Spleen (tissue), 11 donors: Measurements from ENCODE around the gene RING1. TPM values are rescaled to one million over a fixed set of nuclear protein-coding genes. Genes with fewer than 3 reads are reported as not detected.
"Not testable (repeated sequence)": the region's sequence is repeated elsewhere in the genome, so short reads cannot be mapped to it uniquely, and the experiment has no call there.

Experiments used
- DNase-seq: peaks from one replicate; pipeline ENCODE4 v3.0.0-alpha.2; 2020
- H3K27ac ChIP-seq, 8 donors: fragments of 200-600 bp; sonication (generic) in 7 of 8; 1 replicate in 4 of 8; 2 replicates in 4 of 8; pipeline versions ENCODE4 v1.5.0 to v1.8.0; 2016 to 2021; ENCODE audit warnings: inconsistent platforms in 4 of 8, mild to moderate bottlenecking in 4 of 8, moderate library complexity in 1 of 8
- H3K27me3 ChIP-seq, 7 donors: fragments of 200-600 bp; sonication (generic) in 6 of 7; replicated peaks in 1 of 7; 1 replicate in 4 of 7; 2 replicates in 3 of 7; pipeline versions ENCODE4 v1.5.0 to v1.8.0; 2016 to 2021; ENCODE audit warnings: inconsistent platforms in 3 of 7, mild to moderate bottlenecking in 1 of 7
- H3K36me3 ChIP-seq, 6 donors: fragments of 200-600 bp; sonication (generic) in 5 of 6; 1 replicate in 4 of 6; 2 replicates in 2 of 6; pipeline versions ENCODE4 v1.5.0 to v1.8.0; 2016 to 2021; ENCODE audit warnings: inconsistent platforms in 2 of 6
- H3K4me1 ChIP-seq, 6 donors: fragments of 200-600 bp; sonication (generic) in 5 of 6; 1 replicate in 3 of 6; 2 replicates in 3 of 6; pipeline versions ENCODE4 v1.5.0 to v1.8.0; 2016 to 2021; ENCODE audit warnings: inconsistent platforms in 3 of 6
- H3K4me3 ChIP-seq, 8 donors: fragments of 200-600 bp; sonication (generic) in 7 of 8; 1 replicate in 4 of 8; 2 replicates in 4 of 8; pipeline versions ENCODE4 v1.5.0 to v1.8.0; 2016 to 2021; ENCODE audit warnings: inconsistent platforms in 4 of 8, mild to moderate bottlenecking in 4 of 8, moderate library complexity in 2 of 8
- H3K9me3 ChIP-seq, 8 donors: fragments of 200-600 bp; sonication (generic) in 7 of 8; 1 replicate in 4 of 8; 2 replicates in 4 of 8; pipeline versions ENCODE4 v1.5.0 to v1.8.0; 2016 to 2021; ENCODE audit warnings: inconsistent platforms in 4 of 8
- CTCF ChIP-seq, 11 experiments: fragments of 200-600 bp in 7 of 11; fragments of 450-650 bp in 4 of 11; sonication (generic) in 4 of 11; IDR thresholded peaks in 8 of 11; conservative IDR thresholded peaks in 3 of 11; 1 replicate in 7 of 11; 2 replicates in 4 of 11; pipeline versions ENCODE4 v1.4.0 to v1.8.0; 2016 to 2021; ENCODE audit warnings: antibody characterized with exemption in 11 of 11, inconsistent platforms in 4 of 11, mild to moderate bottlenecking in 1 of 11
- POLR2A ChIP-seq, 3 donors: fragments of 450-650 bp; IDR thresholded peaks; one replicate each; pipeline ENCODE4 v1.5.1; 2017; ENCODE audit warnings: antibody characterized with exemption in 3 of 3, mild to moderate bottlenecking in 1 of 3
- POLR2AphosphoS5 ChIP-seq, 3 donors: sonication (generic); formaldehyde crosslinking; IDR thresholded peaks; one replicate each; pipeline ENCODE4 v1.5.1; 2017; ENCODE audit warnings: antibody characterized with exemption in 3 of 3
- WGBS, 5 donors: extraction: QIAGEN DNeasy Blood & Tissue Kit in 3 of 5; methylation state at CpG; one replicate each; pipeline versions ENCODE4 v1.1.5 to v1.1.7; 2013 to 2018; 5-methylcytosine and 5-hydroxymethylcytosine counted together
- intact Hi-C: fragments of 100-400 bp; cut with DNase I; formaldehyde crosslinking; loops from one replicate; pipeline ENCODE4 v1.15.0; 2023; ENCODE audit warnings: low total_unique reads
- polyA plus RNA-seq, 3 donors: library from polyadenylated mRNA; stranded (reverse); fragments of 200-250 nt; gene quantifications; one replicate each; pipeline ENCODE4 v1.2.1, GENCODE V29; 2013
- total RNA-seq, 7 donors: library from RNA; depleted of rRNA in 3 of 7; stranded (reverse); fragments of >200 nt in 3 of 7; fragmentation: NEBNext Ultra II Directional in 4 of 7; extraction: Animal tissue kit (Norgen Biotek cat#: 25700) in 4 of 7; gene quantifications; one replicate each; pipeline versions ENCODE4 v1.1.0 to v1.2.1, GENCODE V29; 2016 to 2021
- donor health status: healthy with polysubstance abuse.
- donor health status: DM: no; HTN: no; CAD: no; lungs with moderate emphysema.
- donor health status: DM: no; HTN: no; CAD: no.
- donor health status: Bipolar disorder and iron deficiency.
- donor health status: healthy.
- donor health status: DM: no; HTN: no; CAD: no.
- donor health status: DM: yes; HTN: yes; CAD: no.

The RING1 gene
- total and polyA plus RNA-seq, 10 donors = 13.4 to 42.3 (median 31.0) TPM

- 86 to 92% (median 90%) methylated on average over 6 of the region's 6 CpGs for WGBS, 5 donors
- intact Hi-C loops = no loop called here
- Histone ChIP-seq H3K27me3 (peaks cover 0 to 59% (median 11%) of the 10 kb centered on the region in 7 donors), H3K4me3 (no peak overlapping the region), H3K27ac (no peak overlapping the region), H3K9me3 (no peaks in the 10 kb centered on the region), H3K4me1 (peaks cover 7 to 20% (median 16%) of the 10 kb centered on the region in 6 donors), H3K36me3 (peaks cover 0 to 3% (median 0%) of the 10 kb centered on the region in 6 donors)
- no peak for DNase-seq
- no peak for TF ChIP-seq POLR2A (IDR thresholded peaks at IDR 0.05)
- no peak for TF ChIP-seq CTCF (IDR thresholded peaks at IDR 0.05 in 8 of 11, conservative IDR thresholded peaks at IDR 0.05 in 3 of 11)
- TF ChIP-seq POLR2AphosphoS5 (IDR thresholded peaks at IDR 0.05) = no peak
These were observed 8.9 kb downstream of the RING1 start for GRCh38 chr6:33217246-33217645.

GRCh38 chr6:33217681-33218080, 9.4 kb downstream of the RING1 start:
- peaks cover 0 to 61% (median 11%) of the 10 kb centered on the region in 7 donors for H3K27me3 ChIP-seq
- DNase-seq = no peak
- TF ChIP-seq CTCF (IDR thresholded peaks at IDR 0.05 in 8 of 11, conservative IDR thresholded peaks at IDR 0.05 in 3 of 11) = no peak
- TF ChIP-seq POLR2A (IDR thresholded peaks at IDR 0.05) = no peak
- TF ChIP-seq POLR2AphosphoS5 (IDR thresholded peaks at IDR 0.05) = no peak
- no peak overlapping the region for H3K27ac ChIP-seq
- peaks cover 6 to 16% (median 14%) of the 10 kb centered on the region in 6 donors for H3K4me1 ChIP-seq
- H3K36me3 ChIP-seq = no peaks in the 10 kb centered on the region
- WGBS, 5 donors = 68 to 77% (median 71%) methylated on average over 3 of the region's 3 CpGs
- no peaks in the 10 kb centered on the region for H3K9me3 ChIP-seq
- intact Hi-C loops = no loop called here
- H3K4me3 ChIP-seq = no peak overlapping the region

GRCh38 chr6:33226503-33227120, 18.3 kb downstream of the RING1 start:
- H3K4me1 ChIP-seq, H3K4me3 ChIP-seq, H3K27ac ChIP-seq, H3K9me3 ChIP-seq, H3K36me3 ChIP-seq, intact Hi-C loops, DNase-seq: not testable (repeated sequence)
- WGBS, 5 donors = 48 to 57% (median 50%) methylated on average over 14 of the region's 14 CpGs
- H3K27me3 ChIP-seq = peaks cover 0 to 49% (median 0%) of the 10 kb centered on the region in 7 donors

- intact Hi-C loops = loop anchor here (10.0 kb wide), 1 partner anchor 230 kb away; the partner anchor contains the start of gene HLA-DOA
- Histone ChIP-seq H3K27ac (no peak overlapping the region), H3K36me3 (no peaks in the 10 kb centered on the region), H3K4me3 (no peak overlapping the region), H3K9me3 (no peaks in the 10 kb centered on the region), H3K27me3 (peaks cover 0 to 50% (median 0%) of the 10 kb centered on the region in 7 donors), H3K4me1 (no peaks in the 10 kb centered on the region)
- TF ChIP-seq POLR2AphosphoS5 (IDR thresholded peaks at IDR 0.05) = no peak
- no peak for TF ChIP-seq POLR2A (IDR thresholded peaks at IDR 0.05)
- TF ChIP-seq CTCF (IDR thresholded peaks at IDR 0.05 in 8 of 11, conservative IDR thresholded peaks at IDR 0.05 in 3 of 11) = no peak
- 37 to 48% (median 45%) methylated on average over 6 of the region's 6 CpGs for WGBS, 5 donors
- DNase-seq = no peak
These were observed 26.9 kb downstream of the RING1 start for GRCh38 chr6:33235221-33235634.
